ENCODE measurements around the gene PACSIN2.
"Not testable (repeated sequence)": the region's sequence is repeated elsewhere in the genome, so short reads cannot be mapped to it uniquely, and the experiment has no call there.

PACSIN2 gene

DNA sequence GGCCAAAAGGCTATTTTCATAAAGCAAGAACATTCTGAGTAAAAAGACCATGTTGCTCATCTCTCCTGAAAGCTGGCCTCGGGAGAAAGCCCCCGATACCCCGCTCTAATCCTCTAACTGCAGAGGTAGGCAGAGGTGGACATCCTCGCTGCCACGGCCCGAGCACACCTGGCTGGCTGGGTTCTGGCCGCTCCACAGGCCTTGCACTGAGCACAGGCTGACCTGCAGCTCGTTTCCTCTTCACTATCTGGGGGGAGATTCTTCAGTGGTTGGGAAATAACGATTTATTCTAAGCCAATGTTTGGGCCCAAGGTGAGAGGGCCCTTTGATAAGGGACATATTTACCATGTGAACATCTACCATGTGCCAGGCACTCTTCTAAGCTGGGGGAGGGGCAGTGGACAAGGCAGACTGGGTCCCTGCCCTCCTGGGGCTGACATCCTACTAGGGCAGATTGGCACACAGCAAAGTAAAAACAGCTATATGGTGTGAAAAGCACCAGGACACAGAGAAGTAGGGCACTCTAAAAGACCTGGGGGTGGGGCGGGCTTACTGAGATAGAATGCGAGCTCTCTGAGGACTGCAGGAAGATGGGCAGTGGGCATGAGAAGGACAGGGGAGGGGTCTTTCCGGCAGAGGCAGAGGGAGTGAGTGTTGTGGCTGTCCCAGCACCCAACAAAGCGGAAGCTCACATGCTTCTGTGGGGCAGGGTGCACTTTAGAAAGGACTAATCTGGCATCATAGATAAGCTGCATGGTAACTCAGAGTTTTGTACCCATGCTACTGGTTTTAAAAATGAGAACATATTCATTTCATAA is 92.4 kb downstream of the PACSIN2 start:
- DNase-seq: peak; percentile 63

DNA sequence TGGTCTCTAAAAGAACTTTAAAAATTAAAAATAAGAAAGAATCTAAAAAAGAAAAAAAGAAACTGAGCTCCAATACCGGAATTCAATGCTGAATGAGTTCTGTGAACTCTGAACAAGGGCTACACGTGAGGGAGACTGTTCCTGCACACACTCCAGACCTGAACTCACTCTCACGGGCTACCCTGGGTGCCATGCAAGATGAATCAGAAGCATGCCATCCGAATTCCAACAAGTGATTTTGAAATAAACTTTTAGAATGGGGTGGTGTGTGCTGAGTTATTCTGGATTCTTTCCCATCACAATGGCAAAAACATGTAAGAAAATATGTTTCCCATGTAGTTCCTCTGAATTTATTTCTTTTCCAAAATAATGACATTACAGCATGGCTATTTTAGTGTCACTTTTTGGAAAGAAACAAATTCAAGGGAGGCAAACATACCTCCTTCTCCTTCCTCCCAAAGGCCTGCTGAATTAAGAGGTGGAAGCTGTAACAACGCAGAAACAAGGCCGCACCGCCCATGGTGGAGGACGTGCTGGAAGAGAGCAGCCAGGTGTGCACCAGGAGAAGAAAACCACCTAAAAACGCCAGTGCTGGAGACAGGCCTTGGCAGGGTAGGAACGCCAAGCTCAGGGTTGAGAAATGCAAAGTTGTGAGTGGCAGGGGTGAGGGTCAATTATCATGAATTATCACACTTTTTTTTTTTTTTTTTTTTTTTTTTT is 94.7 kb downstream of the PACSIN2 start:
- no peak for DNase-seq

DNA sequence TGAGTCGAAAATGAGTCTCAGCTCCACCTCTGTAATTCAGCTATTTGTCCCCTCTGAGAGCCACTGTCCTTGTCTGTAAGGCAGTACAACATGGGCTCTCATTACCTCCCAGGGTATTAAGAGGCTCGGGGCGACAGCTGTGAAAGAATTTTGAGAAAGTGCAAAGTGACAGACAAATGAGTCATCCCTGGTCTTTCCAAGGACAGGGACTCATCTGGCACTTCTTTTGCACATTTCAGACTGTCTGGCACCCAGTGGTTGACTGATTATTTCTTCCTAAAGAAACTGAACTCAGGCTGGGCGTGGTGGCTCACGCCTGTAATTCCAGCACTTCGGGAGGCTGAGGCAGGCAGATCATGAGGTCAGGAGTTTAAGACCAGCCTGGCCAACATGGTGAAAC is 95.8 kb downstream of the PACSIN2 start:
- no peak for DNase-seq

DNA sequence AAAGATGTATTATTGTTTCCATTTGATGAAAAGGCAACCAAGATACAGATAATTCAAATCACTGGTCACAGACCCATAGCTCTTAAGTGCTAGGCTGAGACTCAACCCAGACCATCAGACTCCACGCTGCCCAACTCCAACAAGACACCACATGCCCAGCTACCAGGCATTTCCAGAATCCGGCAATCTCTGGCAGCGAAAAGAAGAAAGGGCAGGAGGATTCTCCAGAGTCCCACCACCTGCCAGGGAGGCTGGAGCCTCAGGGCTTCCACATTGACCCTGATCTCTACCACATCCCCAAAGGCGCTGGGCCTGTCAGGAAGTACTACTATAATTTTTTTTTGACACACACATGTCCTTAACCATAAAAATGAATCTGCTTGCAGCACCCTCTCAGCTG is 96.4 kb downstream of the PACSIN2 start:
- no peak for DNase-seq

DNA sequence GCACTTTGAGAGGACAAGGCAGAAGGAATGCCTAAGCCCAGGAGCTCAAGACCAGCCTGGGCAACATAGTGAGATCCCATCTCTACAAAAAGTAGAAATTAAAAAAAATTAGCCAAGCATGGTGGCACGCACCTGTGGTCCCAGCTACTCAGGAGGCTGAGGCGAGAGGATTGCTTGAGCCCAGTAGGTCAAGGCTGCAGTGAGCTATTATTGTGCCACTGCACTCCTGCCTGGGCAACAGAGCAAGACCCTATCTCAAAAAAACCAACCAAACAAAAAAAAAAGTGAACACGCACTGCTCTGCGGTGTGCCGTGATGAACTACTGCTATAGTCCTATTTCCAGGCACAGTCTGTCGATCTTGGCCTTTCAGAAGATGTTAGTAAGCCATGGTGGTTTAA is 97.6 kb downstream of the PACSIN2 start:
- DNase-seq: not testable (repeated sequence)

DNA sequence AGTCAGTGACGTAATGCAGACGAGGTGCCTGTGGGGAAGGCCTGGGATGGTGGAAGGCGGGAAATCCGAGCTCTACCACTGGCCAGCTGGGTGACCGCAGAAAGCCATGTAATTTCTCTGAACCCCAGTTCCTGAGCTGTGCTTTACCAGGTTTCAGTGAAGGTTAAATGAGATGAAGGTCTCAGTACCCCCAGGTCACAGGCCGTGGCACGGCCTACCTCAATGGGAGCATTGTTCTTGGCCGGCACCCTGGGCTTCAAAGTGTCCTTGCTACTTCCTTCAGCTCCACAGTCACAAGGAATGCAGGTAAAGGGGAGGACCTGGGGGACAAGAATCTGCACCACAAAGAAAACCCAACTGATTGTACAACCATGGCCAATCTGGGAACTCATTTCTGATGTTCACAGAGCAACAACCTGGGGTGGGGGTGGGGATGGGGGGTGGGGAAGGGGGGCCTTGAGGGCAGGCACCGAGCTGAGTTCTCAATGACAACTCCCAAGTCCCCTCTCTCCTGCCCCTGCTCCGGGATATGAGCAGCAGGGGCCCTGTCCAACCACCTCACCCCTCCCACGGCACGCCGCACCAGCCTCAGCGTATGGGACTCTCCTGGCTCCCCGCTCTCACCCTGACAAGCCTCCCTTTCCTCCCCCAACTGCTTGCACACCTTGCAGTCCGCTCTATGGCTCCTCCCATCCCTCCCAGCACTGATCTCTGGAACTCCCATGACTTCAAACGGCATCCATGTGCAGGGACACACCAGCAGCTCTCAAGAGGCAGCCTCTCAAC is 98.8 kb downstream of the PACSIN2 start:
- DNase-seq: no peak

DNA sequence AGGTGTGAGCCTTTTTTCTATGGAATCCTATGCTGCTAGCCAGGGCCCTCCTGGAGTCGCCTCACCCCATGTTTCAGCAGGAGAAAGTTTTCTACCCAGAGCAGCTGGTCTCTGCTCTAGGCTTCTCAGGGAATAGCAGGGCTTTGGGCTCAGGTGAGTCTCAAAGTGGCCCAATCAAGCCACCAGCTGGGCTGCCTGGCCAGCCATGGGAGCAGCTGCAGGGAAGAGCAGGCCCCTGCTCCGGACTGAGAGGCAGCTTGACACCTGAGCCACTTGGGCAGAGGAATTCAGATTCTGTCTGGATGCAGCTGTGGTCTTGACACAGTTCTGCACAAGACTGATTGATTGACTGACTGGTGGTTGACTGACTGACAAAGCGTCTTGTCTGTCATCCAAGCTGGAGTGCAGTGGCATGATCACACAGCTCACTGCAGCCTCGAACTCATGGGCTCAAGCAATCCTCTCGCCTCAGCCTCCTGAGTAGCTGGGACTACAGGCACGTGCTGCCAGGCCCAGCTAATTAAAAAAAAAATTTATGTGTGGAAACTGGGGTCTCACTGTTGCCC is 100.4 kb downstream of the PACSIN2 start:
- no peak for DNase-seq

DNA sequence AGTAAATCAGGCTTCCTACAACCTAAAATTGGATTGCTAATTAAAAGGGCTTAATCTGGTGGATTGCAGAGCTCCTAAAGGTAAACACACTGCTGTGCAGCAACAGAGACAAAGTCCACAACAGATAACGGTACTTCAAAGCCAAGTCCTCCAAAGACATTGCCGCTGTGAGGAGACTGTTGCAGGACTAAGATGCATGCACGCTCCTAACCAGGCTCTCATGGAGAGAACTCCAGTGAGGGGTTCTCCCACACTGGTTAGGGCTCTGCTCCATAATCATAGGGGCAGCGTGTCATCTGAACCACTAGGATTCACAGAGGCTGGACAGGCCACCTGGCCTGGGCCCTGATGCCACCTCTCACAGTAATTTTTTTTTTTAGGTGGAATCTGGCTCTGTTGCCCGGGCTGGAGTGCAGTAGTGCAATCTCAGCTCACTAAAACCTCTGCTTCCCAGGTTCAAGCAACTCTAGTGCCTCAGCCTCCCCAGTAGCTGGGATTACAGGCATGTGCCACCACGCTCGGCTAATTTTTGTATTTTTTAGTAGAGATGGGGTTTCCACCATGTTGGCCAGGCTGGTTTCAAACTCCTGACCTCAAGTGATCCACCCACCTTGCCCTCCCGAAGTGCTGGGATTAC is 101.0 kb downstream of the PACSIN2 start:
- no peak for DNase-seq

DNA sequence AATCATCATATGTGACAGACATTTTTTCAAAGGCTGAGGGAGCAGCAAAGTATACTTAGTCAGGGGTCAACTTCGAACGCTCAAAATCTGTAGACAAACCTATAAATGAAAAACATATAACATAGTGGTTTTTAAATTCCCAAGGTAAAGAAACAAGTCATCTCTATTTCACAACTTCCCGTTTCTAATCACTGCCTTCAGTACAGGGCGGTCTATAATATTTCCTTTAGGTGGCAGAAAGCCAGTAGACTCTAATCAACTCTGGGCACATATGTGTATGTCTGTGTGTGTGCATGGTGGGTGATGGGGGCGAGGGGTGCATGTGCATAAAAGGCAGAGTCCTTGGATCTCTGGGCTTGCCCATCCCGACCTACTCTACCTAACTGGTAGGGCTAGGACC is 102.9 kb downstream of the PACSIN2 start:
- DNase-seq: peak; percentile 54

DNA sequence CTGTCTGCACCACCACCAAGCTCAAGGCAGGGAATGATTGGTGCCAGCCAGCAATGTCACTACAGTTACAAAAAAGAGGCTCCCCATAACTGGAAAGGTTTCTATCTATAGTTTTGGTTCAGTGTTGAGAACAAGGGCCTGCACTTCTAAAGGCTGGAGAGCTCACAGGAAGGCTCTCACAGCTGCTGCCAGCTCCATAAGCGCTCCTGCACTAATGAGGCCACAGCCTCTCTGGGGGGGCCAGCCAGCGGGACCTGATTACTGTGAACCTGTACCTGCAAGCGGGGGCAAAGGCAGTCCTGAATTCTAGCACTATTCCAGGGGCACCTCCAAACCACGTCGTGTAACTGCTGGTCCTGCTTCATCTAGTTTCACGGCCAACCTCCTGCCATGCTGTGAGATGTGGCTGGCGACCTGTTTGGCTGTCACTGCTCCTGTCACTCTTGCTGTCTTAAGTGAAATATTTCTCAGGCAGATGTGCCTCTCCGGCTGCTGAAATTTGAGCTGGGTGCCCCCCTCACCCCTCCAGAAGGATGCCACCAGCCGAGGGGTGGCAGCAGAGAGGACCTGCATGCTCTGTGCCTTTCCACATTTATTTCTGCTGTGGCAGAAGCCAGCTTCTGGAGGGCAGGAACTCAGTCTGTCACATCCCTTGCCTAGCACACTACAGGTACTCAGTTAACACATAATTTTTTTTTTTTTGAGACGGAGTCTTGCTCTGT is 104.6 kb downstream of the PACSIN2 start:
- DNase-seq: no peak

DNA sequence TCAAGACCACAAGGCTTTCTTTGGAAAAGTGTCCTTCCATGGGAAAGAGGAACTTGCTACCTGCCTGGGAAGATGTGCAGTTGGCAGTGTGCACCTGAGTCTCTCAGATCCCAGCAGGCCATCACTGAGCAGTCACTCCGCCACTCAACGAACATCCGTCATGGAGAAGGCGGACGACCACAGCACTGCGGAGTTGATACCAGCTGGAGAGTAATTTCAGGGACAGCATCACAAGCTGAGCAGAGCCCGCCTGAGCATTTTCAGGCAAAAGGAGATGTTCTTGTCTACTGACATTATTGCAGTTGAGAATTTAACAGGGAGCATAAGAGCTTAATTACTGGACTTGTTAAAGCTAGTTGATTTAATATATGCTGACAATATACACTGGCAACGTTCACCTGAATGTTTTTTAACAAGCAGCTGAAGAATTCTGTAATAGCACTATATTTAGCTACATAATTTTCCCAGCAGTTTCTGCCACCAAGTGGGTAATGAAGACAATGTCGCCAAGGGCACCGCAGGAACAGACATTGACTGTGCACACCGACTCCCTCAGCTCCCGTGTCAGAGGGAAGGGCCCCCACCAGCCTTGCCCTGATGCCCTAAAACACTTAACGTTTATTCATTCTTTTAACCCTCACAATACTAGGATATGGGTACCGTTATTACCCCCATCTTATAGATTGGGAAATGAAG is 105.4 kb downstream of the PACSIN2 start:
- DNase-seq: no peak

DNA sequence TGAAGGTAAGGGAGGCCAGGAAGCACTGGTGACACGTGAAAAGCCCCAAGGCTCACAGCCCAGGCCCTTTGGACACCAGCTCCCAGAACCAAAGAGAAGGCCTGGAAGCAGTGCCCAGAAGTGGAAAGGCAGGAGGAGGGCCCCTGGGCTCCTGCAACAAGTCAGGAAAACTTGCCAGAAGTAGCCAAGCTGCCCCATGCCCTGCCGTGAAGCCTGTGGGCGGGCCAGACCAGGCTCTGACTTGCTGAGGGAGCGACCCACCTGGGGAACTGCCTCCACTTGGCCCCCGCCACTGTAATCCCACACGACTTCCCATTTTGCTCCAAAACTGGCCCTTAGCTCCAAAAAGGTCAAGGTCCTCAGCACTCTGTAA is 106.6 kb downstream of the PACSIN2 start:
- no peak for DNase-seq

DNA sequence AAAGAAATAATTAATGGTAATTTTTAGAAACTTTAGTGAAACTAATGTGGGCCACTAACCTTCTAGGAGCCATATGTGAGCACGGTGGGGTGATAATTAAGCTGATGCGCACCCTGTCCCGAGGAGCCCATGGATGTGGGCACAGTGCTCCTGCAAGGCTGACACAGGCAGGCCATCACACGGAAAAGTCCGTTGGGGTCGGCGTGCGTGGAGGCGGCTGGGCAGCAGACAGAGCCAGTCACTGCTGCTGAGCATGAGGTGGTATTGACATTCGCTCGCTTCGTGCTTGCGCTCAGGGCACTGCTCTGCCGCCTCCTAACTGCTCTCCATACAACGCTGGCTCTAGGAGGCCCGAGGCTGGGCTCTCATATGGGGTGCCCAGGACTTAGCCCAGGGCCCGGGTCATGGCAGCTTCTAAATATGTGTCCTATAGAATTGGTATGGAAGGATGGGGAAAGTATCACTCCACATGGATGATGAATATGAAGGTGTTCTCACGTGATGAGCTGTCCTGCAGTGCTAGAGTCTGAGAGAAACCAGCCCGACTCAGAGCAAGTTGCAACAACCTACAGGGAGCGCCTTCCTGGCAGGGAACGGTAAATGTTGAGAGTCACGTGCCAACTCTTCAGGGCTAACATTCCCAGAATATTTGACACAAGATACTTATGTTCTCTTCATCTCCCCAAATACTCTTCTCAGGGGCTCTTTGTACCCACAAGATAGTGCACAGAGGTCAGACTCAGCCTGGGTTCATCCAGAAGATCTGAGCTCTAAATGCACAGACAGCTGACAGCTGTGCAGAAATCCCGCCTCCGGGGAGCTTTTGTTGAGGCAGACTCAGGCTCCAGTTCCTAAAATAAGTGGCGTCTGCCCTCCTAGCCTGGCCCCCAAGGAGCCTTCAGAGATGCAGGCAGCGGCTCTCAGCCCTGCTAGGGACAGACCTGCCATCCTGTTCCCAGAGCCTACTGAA is 107.3 kb downstream of the PACSIN2 start:
- no peak for DNase-seq

DNA sequence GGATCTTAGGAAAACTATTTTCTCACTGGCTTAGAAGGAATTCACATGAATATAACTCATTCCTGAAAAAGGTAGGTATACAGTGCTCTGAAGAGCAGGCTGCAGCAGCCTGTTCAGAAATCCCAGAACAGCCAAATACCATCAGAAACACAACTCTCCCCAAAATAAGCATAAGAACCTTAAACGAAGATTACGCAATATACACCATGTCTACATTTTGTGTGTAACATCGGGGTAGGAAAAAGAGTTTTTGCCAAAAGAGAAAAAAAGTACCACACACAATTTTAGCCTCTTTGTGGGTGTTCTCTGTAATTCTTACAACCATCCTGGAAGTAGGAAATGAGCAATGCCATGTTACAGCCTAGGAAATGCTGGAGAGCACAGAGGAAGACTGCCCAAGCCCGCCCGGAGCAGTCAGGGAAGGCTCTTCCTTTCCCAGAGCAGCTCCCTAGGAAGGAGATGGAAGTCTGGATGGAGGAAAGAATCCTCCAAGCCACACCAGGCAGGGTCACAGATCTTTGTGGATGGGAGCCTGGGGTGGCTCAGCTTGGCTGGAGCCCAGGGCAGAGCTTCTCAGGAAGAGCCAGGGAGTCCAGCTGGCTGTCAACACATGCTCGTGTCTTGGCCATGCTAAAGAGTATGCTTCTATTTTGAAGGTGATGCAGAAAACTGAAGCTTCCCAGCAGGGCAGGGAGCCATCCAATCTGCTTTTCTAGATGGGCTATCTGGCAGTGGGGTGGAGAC is 108.2 kb downstream of the PACSIN2 start:
- DNase-seq: no peak

DNA sequence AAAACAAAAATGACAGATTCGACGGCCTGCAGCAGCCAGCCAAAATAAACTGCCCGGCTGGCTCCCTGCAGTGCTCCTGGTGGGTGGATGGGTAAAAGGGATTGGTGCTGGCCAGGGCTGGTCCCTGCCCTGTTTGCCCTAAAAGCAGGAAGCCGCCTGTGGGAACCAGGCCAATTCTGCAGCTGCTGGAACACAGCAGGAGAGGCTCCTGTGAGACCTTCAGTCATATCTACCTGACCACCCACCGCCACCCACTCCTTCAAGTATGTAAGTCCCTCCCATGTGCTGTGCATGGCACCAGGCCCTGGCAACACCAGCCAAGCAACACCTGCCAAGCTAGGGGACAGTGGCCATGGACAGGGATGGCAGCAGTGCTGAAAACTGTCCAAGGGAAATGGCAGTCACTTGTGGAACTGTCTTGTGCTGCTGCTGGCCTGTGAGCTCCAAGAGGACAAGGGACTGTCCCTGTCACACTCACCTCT is 109.2 kb downstream of the PACSIN2 start:
- DNase-seq: no peak

DNA sequence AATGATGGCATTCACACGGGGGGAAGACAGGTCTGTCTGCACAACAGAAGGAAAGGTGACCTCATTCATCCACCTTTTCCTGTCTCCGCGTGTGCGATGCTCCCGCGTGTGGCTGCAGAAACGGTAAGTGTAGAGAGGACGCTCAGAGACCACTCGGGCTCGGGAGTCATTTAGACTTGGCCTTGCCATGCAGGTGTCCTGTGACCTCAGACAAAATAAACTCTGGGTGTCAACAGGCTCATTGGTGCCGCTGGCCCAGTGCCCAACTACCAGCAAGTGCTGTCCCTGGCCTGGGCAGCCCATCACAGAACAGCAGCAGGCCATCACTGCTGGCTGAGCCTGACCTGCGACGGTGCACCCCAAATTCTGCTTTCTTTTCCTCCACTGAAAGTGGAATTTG is 109.7 kb downstream of the PACSIN2 start:
- no peak for DNase-seq

DNA sequence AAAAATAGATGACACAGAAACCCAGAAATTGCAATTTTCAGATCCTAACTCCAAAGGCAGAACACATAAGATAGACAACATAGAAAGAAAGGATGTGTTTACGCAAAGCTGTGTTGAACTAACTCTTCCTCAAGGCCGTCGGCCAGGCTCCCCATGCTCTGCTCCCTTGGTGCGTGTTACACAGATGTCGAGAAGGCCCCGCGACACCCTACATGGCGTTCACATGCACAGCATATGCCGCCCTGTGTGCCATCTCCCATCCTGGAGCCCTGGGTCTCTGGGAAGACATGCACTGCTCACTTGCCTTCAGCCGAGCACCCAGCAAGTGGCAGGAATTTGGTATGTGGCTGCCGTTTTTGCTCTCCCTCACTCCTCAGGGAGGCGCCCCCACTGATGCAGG is 110.9 kb downstream of the PACSIN2 start:
- DNase-seq: no peak

DNA sequence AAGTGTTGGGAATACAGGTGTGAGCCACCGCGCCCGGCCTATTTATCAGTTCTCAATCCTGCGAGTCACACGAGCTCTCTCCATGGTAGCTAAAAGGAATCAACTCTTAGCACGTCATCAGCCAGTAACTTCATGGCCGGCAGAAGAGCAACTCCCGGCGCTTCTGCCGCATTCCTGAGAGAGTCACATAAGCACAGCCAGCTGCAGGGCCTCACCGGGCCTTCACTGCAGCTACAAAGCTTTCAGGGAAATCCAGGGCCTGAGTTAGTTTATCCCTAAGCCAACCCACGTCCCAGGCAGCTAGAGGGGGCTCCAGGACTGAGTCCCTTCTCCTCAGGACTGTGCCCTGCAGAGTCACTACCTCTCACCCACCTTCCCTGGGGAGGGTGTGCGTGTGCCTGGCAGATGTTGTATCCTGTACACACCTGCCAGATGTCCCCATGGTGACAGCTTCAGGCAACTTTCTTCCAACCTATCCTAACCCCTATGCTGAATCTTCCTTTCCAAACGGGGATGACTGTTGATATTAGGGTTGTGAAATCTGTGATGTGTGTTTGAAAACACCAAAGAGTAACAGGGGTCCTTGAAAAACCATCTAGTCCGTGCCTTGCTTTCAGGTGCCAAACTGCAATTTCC is 112.0 kb downstream of the PACSIN2 start:
- DNase-seq: no peak

Data from GF-D8 (cell line).